PC-3 (cell line): ENCODE data around the gene VEGFA.

ENCODE experiments used
- CTCF ChIP-seq: fragments of 300-600 bp; sonication (generic); conservative IDR thresholded peaks from 2 replicates; pipeline ENCODE4 v1.5.1; 2017; ENCODE audit warnings: antibody characterized with exemption, low read depth, mild to moderate bottlenecking, low read length
- EZH2 ChIP-seq: fragments of 300-600 bp; sonication (generic); IDR thresholded peaks from one replicate; pipeline ENCODE4 v1.6.1; 2017; ENCODE audit warnings: antibody characterized with exemption, mild to moderate bottlenecking, low read length; ENCODE audit not compliant: unreplicated experiment
- EZH2phosphoT487 ChIP-seq: fragments of 300-600 bp; sonication (generic); IDR thresholded peaks from 2 replicates; pipeline ENCODE4 v1.6.1; 2018; ENCODE audit warnings: mild to moderate bottlenecking, antibody characterized with exemption, low read length, borderline replicate concordance

GRCh38 chr6:43733471-43734293, 36.3 kb upstream of the VEGFA start:
- TF ChIP-seq EZH2 (no peak), EZH2phosphoT487 (no peak), CTCF (no peak)
